GM12878 (cell line): ENCODE data around the gene EPHA7.

Experiments
- CHD1 ChIP-seq: IDR thresholded peaks from 2 replicates; pipeline ENCODE4 v1.6.1; 2012; ENCODE audit warnings: low read depth, low read length, improper control_type of control experiment
- EP300 ChIP-seq, 2 experiments: fragments of 150-350 bp in 1 of 2; IDR thresholded peaks; 2 replicates each; pipeline ENCODE4 v1.6.1; 2011 to 2012; ENCODE audit warnings: low read depth in 2 of 2, low read length in 2 of 2, borderline replicate concordance in 1 of 2, improper control_type of control experiment in 1 of 2, inconsistent platforms in 1 of 2; ENCODE audit not compliant: control insufficient read depth in 1 of 2
- GABPA ChIP-seq: IDR thresholded peaks from 2 replicates; pipeline ENCODE4 v1.6.1; 2014; ENCODE audit warnings: antibody characterized with exemption, low read depth, mild to moderate bottlenecking, inconsistent platforms
- TF ChIP-seq, protein P1 (sequence below): IDR thresholded peaks from 2 replicates; pipeline ENCODE4 v1.6.1; 2011; ENCODE audit warnings: mild to moderate bottlenecking, low read depth, low read length, moderate library complexity; ENCODE audit not compliant: insufficient replicate concordance
- TF ChIP-seq, protein P2 (sequence below), 3 experiments: IDR thresholded peaks in 2 of 3; conservative IDR thresholded peaks in 1 of 3; 2 replicates each; pipeline ENCODE4 v1.5.1; 2011; ENCODE audit warnings: low read depth in 3 of 3, low read length in 3 of 3, mild to moderate bottlenecking in 3 of 3, control low read depth in 2 of 3, moderate library complexity in 2 of 3, inconsistent platforms in 1 of 3, mixed read lengths in 1 of 3; ENCODE audit not compliant: control insufficient read depth in 2 of 3, insufficient read depth in 1 of 3; ENCODE audit errors: extremely low read depth in 1 of 3
- TF ChIP-seq, protein P3 (sequence below): IDR thresholded peaks from 2 replicates; pipeline ENCODE4 v1.6.1; 2012; ENCODE audit warnings: mild to moderate bottlenecking, low read depth, low read length
- TF ChIP-seq, protein P4 (sequence below): fragments of 450-650 bp; IDR thresholded peaks from 2 replicates; pipeline ENCODE4 v1.6.1; 2017; ENCODE audit warnings: mild to moderate bottlenecking

DNA sequence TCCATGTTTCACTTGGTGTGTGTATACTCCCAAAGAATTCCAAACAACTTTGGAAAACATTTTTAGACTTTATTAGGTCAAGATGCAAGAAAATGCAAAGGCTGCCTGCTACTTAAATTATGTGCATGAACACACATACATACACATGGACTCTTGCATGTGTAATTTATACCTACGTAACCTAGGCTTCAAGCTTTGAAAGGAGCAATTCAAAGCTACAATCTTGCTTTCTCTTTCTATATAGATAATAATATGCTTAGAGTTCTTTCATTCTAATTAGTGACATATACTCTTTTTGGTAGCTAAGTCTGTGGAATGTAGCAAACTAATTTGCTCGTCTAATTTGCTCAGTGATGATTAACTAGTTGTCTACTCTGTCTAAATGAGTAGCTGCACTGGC, 146.5 kb downstream of the EPHA7 start:
- TF ChIP-seq, protein P1, sequence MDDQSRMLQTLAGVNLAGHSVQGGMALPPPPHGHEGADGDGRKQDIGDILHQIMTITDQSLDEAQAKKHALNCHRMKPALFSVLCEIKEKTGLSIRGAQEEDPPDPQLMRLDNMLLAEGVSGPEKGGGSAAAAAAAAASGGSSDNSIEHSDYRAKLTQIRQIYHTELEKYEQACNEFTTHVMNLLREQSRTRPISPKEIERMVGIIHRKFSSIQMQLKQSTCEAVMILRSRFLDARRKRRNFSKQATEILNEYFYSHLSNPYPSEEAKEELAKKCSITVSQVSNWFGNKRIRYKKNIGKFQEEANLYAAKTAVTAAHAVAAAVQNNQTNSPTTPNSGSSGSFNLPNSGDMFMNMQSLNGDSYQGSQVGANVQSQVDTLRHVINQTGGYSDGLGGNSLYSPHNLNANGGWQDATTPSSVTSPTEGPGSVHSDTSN: no peak
- TF ChIP-seq CHD1 (no peak), EP300 (IDR thresholded peaks at IDR 0.05; ENCODE audit: borderline replicate concordance in 1 of 2, control insufficient read depth in 1 of 2, low read depth in 2 of 2, low read length in 2 of 2) (no peak), GABPA (no peak)
- TF ChIP-seq, protein P2, sequence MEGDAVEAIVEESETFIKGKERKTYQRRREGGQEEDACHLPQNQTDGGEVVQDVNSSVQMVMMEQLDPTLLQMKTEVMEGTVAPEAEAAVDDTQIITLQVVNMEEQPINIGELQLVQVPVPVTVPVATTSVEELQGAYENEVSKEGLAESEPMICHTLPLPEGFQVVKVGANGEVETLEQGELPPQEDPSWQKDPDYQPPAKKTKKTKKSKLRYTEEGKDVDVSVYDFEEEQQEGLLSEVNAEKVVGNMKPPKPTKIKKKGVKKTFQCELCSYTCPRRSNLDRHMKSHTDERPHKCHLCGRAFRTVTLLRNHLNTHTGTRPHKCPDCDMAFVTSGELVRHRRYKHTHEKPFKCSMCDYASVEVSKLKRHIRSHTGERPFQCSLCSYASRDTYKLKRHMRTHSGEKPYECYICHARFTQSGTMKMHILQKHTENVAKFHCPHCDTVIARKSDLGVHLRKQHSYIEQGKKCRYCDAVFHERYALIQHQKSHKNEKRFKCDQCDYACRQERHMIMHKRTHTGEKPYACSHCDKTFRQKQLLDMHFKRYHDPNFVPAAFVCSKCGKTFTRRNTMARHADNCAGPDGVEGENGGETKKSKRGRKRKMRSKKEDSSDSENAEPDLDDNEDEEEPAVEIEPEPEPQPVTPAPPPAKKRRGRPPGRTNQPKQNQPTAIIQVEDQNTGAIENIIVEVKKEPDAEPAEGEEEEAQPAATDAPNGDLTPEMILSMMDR (IDR thresholded peaks at IDR 0.05 in 2 of 3, conservative IDR thresholded peaks at IDR 0.05 in 1 of 3; ENCODE audit: control insufficient read depth in 2 of 3, extremely low read depth in 1 of 3, insufficient read depth in 1 of 3, low read depth in 3 of 3, low read length in 3 of 3): no peak
- TF ChIP-seq, protein P3, sequence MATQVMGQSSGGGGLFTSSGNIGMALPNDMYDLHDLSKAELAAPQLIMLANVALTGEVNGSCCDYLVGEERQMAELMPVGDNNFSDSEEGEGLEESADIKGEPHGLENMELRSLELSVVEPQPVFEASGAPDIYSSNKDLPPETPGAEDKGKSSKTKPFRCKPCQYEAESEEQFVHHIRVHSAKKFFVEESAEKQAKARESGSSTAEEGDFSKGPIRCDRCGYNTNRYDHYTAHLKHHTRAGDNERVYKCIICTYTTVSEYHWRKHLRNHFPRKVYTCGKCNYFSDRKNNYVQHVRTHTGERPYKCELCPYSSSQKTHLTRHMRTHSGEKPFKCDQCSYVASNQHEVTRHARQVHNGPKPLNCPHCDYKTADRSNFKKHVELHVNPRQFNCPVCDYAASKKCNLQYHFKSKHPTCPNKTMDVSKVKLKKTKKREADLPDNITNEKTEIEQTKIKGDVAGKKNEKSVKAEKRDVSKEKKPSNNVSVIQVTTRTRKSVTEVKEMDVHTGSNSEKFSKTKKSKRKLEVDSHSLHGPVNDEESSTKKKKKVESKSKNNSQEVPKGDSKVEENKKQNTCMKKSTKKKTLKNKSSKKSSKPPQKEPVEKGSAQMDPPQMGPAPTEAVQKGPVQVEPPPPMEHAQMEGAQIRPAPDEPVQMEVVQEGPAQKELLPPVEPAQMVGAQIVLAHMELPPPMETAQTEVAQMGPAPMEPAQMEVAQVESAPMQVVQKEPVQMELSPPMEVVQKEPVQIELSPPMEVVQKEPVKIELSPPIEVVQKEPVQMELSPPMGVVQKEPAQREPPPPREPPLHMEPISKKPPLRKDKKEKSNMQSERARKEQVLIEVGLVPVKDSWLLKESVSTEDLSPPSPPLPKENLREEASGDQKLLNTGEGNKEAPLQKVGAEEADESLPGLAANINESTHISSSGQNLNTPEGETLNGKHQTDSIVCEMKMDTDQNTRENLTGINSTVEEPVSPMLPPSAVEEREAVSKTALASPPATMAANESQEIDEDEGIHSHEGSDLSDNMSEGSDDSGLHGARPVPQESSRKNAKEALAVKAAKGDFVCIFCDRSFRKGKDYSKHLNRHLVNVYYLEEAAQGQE: no peak
- TF ChIP-seq, protein P4, sequence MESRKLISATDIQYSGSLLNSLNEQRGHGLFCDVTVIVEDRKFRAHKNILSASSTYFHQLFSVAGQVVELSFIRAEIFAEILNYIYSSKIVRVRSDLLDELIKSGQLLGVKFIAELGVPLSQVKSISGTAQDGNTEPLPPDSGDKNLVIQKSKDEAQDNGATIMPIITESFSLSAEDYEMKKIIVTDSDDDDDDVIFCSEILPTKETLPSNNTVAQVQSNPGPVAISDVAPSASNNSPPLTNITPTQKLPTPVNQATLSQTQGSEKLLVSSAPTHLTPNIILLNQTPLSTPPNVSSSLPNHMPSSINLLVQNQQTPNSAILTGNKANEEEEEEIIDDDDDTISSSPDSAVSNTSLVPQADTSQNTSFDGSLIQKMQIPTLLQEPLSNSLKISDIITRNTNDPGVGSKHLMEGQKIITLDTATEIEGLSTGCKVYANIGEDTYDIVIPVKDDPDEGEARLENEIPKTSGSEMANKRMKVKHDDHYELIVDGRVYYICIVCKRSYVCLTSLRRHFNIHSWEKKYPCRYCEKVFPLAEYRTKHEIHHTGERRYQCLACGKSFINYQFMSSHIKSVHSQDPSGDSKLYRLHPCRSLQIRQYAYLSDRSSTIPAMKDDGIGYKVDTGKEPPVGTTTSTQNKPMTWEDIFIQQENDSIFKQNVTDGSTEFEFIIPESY: no peak
